ENCODE results near the gene FAM83C.

DNA sequence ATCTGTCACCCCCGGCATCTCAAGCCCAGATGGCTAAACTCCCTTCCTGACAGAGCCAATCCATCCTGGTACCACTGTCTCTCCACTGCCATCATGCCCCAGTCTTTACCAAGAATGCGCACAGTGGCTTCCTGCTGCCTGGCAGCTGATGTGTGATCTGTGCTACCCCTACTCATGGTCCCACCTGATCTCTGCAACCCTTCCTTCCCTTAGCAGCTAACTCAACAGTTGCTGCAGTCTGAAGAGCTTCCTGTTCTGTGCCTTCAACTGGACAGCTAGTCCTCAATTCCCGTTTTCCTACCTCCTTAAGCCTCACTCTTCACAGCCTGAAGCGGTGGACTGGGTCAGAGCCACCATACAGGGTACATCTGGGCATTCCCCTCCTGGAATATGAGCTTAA lies 7.6 kb upstream of the FAM83C start:
- TF ChIP-seq, protein P1, sequence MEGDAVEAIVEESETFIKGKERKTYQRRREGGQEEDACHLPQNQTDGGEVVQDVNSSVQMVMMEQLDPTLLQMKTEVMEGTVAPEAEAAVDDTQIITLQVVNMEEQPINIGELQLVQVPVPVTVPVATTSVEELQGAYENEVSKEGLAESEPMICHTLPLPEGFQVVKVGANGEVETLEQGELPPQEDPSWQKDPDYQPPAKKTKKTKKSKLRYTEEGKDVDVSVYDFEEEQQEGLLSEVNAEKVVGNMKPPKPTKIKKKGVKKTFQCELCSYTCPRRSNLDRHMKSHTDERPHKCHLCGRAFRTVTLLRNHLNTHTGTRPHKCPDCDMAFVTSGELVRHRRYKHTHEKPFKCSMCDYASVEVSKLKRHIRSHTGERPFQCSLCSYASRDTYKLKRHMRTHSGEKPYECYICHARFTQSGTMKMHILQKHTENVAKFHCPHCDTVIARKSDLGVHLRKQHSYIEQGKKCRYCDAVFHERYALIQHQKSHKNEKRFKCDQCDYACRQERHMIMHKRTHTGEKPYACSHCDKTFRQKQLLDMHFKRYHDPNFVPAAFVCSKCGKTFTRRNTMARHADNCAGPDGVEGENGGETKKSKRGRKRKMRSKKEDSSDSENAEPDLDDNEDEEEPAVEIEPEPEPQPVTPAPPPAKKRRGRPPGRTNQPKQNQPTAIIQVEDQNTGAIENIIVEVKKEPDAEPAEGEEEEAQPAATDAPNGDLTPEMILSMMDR (IDR thresholded peaks at IDR 0.05): no peak
- TF ChIP-seq POLR2A (IDR thresholded peaks at IDR 0.05): no peak
